ENCODE results near the gene TMEM81. TPM values are rescaled to one million over a fixed set of nuclear protein-coding genes. Genes with fewer than 3 reads are reported as not detected.

TMEM81 gene
- total RNA-seq, 1 donor from 2014 or later: not detected

DNA sequence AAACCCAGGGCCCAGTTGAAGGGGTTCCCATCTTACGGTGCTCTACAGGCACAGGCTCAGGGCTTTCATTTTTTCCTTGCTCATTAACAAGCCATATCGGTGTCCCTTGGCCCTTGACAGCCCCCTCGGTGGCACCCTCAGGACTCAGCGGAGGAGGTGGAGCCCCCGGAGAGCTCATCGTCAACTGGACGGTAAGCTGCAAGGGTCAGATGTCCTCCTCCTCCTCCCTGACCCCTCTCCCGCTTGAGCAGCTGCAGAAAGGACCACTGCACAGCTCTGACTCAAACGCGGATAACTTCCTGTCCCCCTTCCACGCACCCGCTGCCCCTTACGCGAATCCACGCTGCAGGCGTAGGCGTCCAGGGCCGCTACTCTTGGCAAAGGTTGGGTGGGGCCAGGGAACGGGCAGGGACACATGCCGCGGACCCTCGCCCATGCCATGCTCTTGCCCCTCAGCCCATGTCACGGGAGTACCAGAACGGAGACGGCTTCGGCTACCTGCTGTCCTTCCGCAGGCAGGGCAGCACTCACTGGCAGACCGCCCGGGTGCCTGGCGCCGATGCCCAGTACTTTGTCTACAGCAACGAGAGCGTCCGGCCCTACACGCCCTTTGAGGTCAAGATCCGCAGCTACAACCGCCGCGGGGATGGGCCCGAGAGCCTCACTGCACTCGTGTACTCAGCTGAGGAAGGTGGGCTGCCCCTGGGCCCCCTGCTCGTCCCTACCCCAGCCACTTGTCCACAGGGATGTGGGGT is 14.7 kb downstream of the TMEM81 start:
- Histone ChIP-seq H3K9me3 (no peaks in the 10 kb centered on the region), H3K4me1 (no peaks in the 10 kb centered on the region), H3K27ac (no peak overlapping the region), H3K27me3 (no peaks in the 10 kb centered on the region), H3K36me3 (no peaks in the 10 kb centered on the region), H3K4me3 (no peak overlapping the region)
- intact Hi-C loops (cut with DNase I): no loop called here
- DNase-seq (ENCODE audit: low spot score in 2 of 2): no peak
- no peak for TF ChIP-seq CTCF (IDR thresholded peaks at IDR 0.05)

- Histone ChIP-seq H3K36me3 (no peaks in the 10 kb centered on the region), H3K9me3 (no peaks in the 10 kb centered on the region), H3K27ac (no peak overlapping the region), H3K27me3 (no peaks in the 10 kb centered on the region), H3K4me3 (no peak overlapping the region), H3K4me1 (no peaks in the 10 kb centered on the region)
- intact Hi-C loops (cut with DNase I): no loop called here
- TF ChIP-seq CTCF (IDR thresholded peaks at IDR 0.05): no peak
- no peak for DNase-seq (ENCODE audit: low spot score in 2 of 2)
Measured at GRCh38 chr1:205068457-205069040, 15.7 kb downstream of the TMEM81 start.

DNA sequence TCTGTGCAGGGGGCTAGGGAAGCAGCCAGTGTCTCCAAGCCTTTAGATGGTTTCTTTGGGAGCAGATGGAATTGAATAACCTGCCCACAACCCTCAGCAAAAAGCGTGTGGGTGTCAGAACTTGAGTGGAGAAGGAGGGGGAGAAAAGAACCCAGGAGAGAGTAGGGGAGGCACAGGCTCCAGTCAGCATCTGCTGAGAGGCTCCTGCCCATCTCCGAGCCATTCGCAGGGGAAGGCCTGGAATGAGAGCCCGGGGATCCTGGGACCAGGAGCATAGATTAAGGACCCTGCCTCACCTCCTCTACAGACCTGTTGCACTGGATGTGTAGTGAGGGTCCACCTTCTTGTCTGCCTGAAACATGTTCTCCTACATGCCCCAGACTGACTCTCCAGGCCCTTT is 16.3 kb downstream of the TMEM81 start:
- intact Hi-C loops (cut with DNase I): no loop called here
- TF ChIP-seq CTCF (IDR thresholded peaks at IDR 0.05): no peak

GRCh38 chr1:205067031-205067430 is 17.2 kb downstream of the TMEM81 start:
- Histone ChIP-seq H3K9me3 (no peaks in the 10 kb centered on the region), H3K4me3 (no peak overlapping the region), H3K27me3 (no peaks in the 10 kb centered on the region), H3K36me3 (no peaks in the 10 kb centered on the region), H3K4me1 (no peaks in the 10 kb centered on the region), H3K27ac (no peak overlapping the region)
- intact Hi-C loops (cut with DNase I): no loop called here
- no peak for TF ChIP-seq CTCF (IDR thresholded peaks at IDR 0.05)
- DNase-seq (ENCODE audit: low spot score in 2 of 2): no peak

More for the DNA sequence above, 16.3 kb downstream of the TMEM81 start:
- no peak overlapping the region for H3K4me3 ChIP-seq
- no peak overlapping the region for H3K27ac ChIP-seq
- no peaks in the 10 kb centered on the region for H3K4me1 ChIP-seq
- no peaks in the 10 kb centered on the region for H3K36me3 ChIP-seq
- no peak for DNase-seq (ENCODE audit: low spot score in 2 of 2)
- H3K9me3 ChIP-seq: no peaks in the 10 kb centered on the region
- H3K27me3 ChIP-seq: no peaks in the 10 kb centered on the region

DNA sequence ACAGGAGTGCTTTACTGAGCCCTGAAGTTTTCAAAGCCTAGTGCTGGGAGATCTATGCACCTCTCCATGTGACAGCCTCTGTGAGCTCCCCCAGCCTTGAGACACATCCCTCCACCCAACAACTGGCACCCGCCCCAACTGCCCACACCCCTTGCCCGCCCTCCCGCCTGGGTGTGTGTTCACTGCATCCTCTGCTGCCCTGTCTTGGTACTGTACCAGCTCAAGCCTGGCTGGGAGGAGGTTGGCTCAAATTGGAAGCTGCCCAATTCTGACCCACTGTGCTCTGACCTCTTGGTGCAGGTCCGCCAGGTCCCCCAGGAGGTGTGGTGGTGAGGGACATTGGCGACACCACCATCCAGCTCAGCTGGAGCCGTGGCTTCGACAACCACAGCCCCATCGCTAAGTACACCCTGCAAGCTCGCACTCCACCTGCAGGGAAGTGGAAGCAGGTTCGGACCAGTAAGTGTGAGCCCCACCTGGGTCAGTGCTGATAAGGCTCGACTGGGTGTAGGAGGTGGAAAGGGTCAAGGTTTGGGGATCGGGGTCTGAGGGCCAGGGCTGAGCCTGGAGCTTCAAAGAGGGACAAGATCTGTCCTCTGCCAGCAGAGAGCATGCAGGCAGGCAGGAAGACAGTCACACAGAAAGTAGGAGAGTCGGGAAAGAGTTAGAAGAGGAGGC is 18.0 kb downstream of the TMEM81 start:
- Histone ChIP-seq H3K4me1 (no peaks in the 10 kb centered on the region), H3K27me3 (no peaks in the 10 kb centered on the region), H3K9me3 (no peaks in the 10 kb centered on the region), H3K36me3 (no peaks in the 10 kb centered on the region), H3K4me3 (no peak overlapping the region), H3K27ac (no peak overlapping the region)
- TF ChIP-seq CTCF (IDR thresholded peaks at IDR 0.05): no peak
- DNase-seq (ENCODE audit: low spot score in 2 of 2): no peak
- intact Hi-C loops (cut with DNase I): no loop called here

All from ascending aorta (tissue), 2 donors.